Natural killer cell (primary cell): ENCODE results near the gene ARL3. TPM values are rescaled to one million over a fixed set of nuclear protein-coding genes. Genes with fewer than 3 reads are reported as not detected.
"Not testable (repeated sequence)": the region's sequence is repeated elsewhere in the genome, so short reads cannot be mapped to it uniquely, and the experiment has no call there.

Experiments used
- ATAC-seq, 3 donors: fragments of 150-1000 bp in 2 of 3; fragments of 200-7000 bp in 1 of 3; cut with Tn5 transposase; 1 replicate in 1 of 3; 2 replicates in 2 of 3; pipeline ENCODE4 v1.10.0; 2021; ENCODE audit warnings: mild to moderate bottlenecking in 2 of 3, moderate library complexity in 2 of 3
- DNase-seq, 2 donors: peaks; one replicate each; pipeline versions ENCODE4 v3.0.0 to v3.0.0-alpha.2; 2013 to 2021; ENCODE audit warnings: mixed read lengths in 1 of 2
- H3K27ac ChIP-seq: one replicate; pipeline ENCODE4 v1.5.1; 2013; ENCODE audit warnings: mild to moderate bottlenecking, low read length
- H3K27me3 ChIP-seq: one replicate; pipeline ENCODE4 v1.6.1; 2013; ENCODE audit warnings: low read length; ENCODE audit not compliant: control insufficient read depth, insufficient read depth
- H3K36me3 ChIP-seq: one replicate; pipeline ENCODE4 v1.6.1; 2013; ENCODE audit warnings: low read length; ENCODE audit not compliant: control insufficient read depth, insufficient read depth
- H3K4me1 ChIP-seq: one replicate; pipeline ENCODE4 v1.6.1; 2013; ENCODE audit warnings: low read length; ENCODE audit not compliant: control insufficient read depth, insufficient read depth
- H3K4me3 ChIP-seq: one replicate; pipeline ENCODE4 v1.5.1; 2013; ENCODE audit warnings: low read length
- H3K9me3 ChIP-seq: one replicate; pipeline ENCODE4 v1.6.1; 2013; ENCODE audit warnings: low read length; ENCODE audit not compliant: control insufficient read depth, insufficient read depth
- H3K27ac Mint-ChIP-seq, 2 donors: one replicate each; pipeline ENCODE4 v1.8.0; 2022; ENCODE audit warnings: mild to moderate bottlenecking in 2 of 2, mixed read lengths in 2 of 2, moderate library complexity in 1 of 2
- H3K27me3 Mint-ChIP-seq, 2 donors: one replicate each; pipeline ENCODE4 v1.8.0; 2022; ENCODE audit warnings: low read depth in 2 of 2, mixed read lengths in 2 of 2
- H3K36me3 Mint-ChIP-seq: one replicate; pipeline ENCODE4 v1.8.0; 2022; ENCODE audit warnings: mixed read lengths
- H3K4me1 Mint-ChIP-seq, 2 donors: one replicate each; pipeline ENCODE4 v1.8.0; 2022; ENCODE audit warnings: mixed read lengths in 2 of 2
- H3K4me3 Mint-ChIP-seq: one replicate; pipeline ENCODE4 v1.8.0; 2022; ENCODE audit warnings: mild to moderate bottlenecking, moderate library complexity, mixed read lengths
- H3K9me3 Mint-ChIP-seq, 2 donors: one replicate each; pipeline ENCODE4 v1.8.0; 2022; ENCODE audit warnings: mixed read lengths in 2 of 2
- CTCF ChIP-seq: fragments of 200-600 bp; IDR thresholded peaks from one replicate; pipeline ENCODE4 v1.8.0; 2022; ENCODE audit warnings: antibody characterized with exemption
- WGBS: methylation state at CpG from one replicate; pipeline ENCODE4 v1.1.7; 2013; ENCODE audit warnings: missing lambda C conversion rate; ENCODE audit not compliant: insufficient coverage; 5-methylcytosine and 5-hydroxymethylcytosine counted together
- intact Hi-C: fragments of 100-400 bp; cut with micrococcal nuclease; formaldehyde crosslinking; loops from one replicate; pipeline ENCODE4 v1.14.2; 2022
- total RNA-seq, 4 donors: library from RNA; stranded (reverse); fragments of 120-200 nt in 1 of 4; gene quantifications; one replicate each; pipeline versions ENCODE4 v1.2.3 to v1.2.4, GENCODE V29; 2013 to 2022

Gene ARL3
- total RNA-seq, 3 donors from 2014 or later (not counting 1 experiment from before 2014, with no cell fraction given): 1.4 to 1.7 (median 1.5) TPM

- Mint-ChIP-seq H3K4me3 (no peak overlapping the region), H3K36me3 (no peaks in the 10 kb centered on the region), H3K4me1 (peaks cover 0 to 5% of the 10 kb centered on the region in 2 donors), H3K27me3 (no peaks in the 10 kb centered on the region), H3K9me3 (no peaks in the 10 kb centered on the region), H3K27ac (no peak overlapping the region)
- WGBS: 98% methylated on average over 2 of the region's 3 CpGs
- Histone ChIP-seq H3K27me3 (no peaks in the 10 kb centered on the region), H3K36me3 (peaks cover 4% of the 10 kb centered on the region), H3K4me3 (no peak overlapping the region), H3K9me3 (no peaks in the 10 kb centered on the region), H3K27ac (no peak overlapping the region), H3K4me1 (peaks cover 3% of the 10 kb centered on the region)
- ATAC-seq: no peak
- no peak for DNase-seq
- no peak for TF ChIP-seq CTCF
- intact Hi-C loops: no loop called here
These were observed 6.1 kb upstream of the ARL3 start for GRCh38 chr10:102720337-102720736.

GRCh38 chr10:102718220-102718619 is 4.0 kb upstream of the ARL3 start:
- no peaks in the 10 kb centered on the region for H3K36me3 Mint-ChIP-seq
- DNase-seq: no peak
- peaks cover 10 to 24% of the 10 kb centered on the region in 2 donors for H3K4me1 Mint-ChIP-seq
- H3K9me3 ChIP-seq: no peaks in the 10 kb centered on the region
- peaks cover 4% of the 10 kb centered on the region for H3K36me3 ChIP-seq
- no peak overlapping the region for H3K27ac Mint-ChIP-seq
- no peak for TF ChIP-seq CTCF
- H3K9me3 Mint-ChIP-seq: no peaks in the 10 kb centered on the region
- peaks cover 14% of the 10 kb centered on the region for H3K4me1 ChIP-seq
- intact Hi-C loops: no loop called here
- H3K27me3 ChIP-seq: no peaks in the 10 kb centered on the region
- no peak overlapping the region for H3K4me3 ChIP-seq
- no peaks in the 10 kb centered on the region for H3K27me3 Mint-ChIP-seq
- H3K4me3 Mint-ChIP-seq: no peak overlapping the region
- 69% methylated on average over 3 of the region's 3 CpGs for WGBS
- no peak overlapping the region for H3K27ac ChIP-seq
- no peak for ATAC-seq

GRCh38 chr10:102716900-102717565 is 2.8 kb upstream of the ARL3 start:
- DNase-seq, ATAC-seq, H3K4me3 ChIP-seq, H3K27ac Mint-ChIP-seq, H3K27ac ChIP-seq, H3K36me3 ChIP-seq, H3K27me3 Mint-ChIP-seq, H3K9me3 Mint-ChIP-seq, H3K27me3 ChIP-seq, H3K36me3 Mint-ChIP-seq, intact Hi-C loops, H3K9me3 ChIP-seq: not testable (repeated sequence)
- 96% methylated on average over 18 of the region's 18 CpGs for WGBS
- H3K4me1 ChIP-seq: peaks cover 15% of the 10 kb centered on the region
- Mint-ChIP-seq H3K4me3 (peak overlapping the region; percentile 49), H3K4me1 (peaks cover 17 to 31% of the 10 kb centered on the region in 2 donors)

- no peaks in the 10 kb centered on the region for H3K27me3 ChIP-seq
- Mint-ChIP-seq H3K9me3 (no peaks in the 10 kb centered on the region), H3K4me3 (peak overlapping the region; percentile 49), H3K27me3 (no peaks in the 10 kb centered on the region), H3K4me1 (peaks cover 17 to 31% of the 10 kb centered on the region in 2 donors), H3K27ac (no peak overlapping the region), H3K36me3 (no peaks in the 10 kb centered on the region)
- 80% methylated on average over 1 of the region's 1 CpG for WGBS
- H3K4me3 ChIP-seq: no peak overlapping the region
- H3K27ac ChIP-seq: no peak overlapping the region
- H3K4me1 ChIP-seq: peaks cover 15% of the 10 kb centered on the region
- ATAC-seq (no peak), DNase-seq (no peak)
- TF ChIP-seq CTCF: no peak
- intact Hi-C loops: no loop called here
- H3K36me3 ChIP-seq: peaks cover 4% of the 10 kb centered on the region
- no peaks in the 10 kb centered on the region for H3K9me3 ChIP-seq
These were observed 1.7 kb upstream of the ARL3 start for GRCh38 chr10:102715880-102716279.
